Tibial nerve (tissue), 3 donors: ENCODE data around the gene PACSIN3.

Source experiments
- POLR2A ChIP-seq, 2 donors: fragments of 450-650 bp; IDR thresholded peaks; one replicate each; pipeline ENCODE4 v1.6.1; 2017; ENCODE audit warnings: antibody characterized with exemption in 2 of 2, mild to moderate bottlenecking in 2 of 2, moderate library complexity in 2 of 2
- TF ChIP-seq, protein P1 (sequence below), 5 experiments: fragments of 200-600 bp in 3 of 5; fragments of 450-650 bp in 2 of 5; sonication (generic) in 3 of 5; IDR thresholded peaks; one replicate each; pipeline ENCODE4 v1.5.1; 2016 to 2019; ENCODE audit warnings: antibody characterized with exemption in 5 of 5, mild to moderate bottlenecking in 3 of 5, moderate library complexity in 2 of 5

- TF ChIP-seq, protein P1, sequence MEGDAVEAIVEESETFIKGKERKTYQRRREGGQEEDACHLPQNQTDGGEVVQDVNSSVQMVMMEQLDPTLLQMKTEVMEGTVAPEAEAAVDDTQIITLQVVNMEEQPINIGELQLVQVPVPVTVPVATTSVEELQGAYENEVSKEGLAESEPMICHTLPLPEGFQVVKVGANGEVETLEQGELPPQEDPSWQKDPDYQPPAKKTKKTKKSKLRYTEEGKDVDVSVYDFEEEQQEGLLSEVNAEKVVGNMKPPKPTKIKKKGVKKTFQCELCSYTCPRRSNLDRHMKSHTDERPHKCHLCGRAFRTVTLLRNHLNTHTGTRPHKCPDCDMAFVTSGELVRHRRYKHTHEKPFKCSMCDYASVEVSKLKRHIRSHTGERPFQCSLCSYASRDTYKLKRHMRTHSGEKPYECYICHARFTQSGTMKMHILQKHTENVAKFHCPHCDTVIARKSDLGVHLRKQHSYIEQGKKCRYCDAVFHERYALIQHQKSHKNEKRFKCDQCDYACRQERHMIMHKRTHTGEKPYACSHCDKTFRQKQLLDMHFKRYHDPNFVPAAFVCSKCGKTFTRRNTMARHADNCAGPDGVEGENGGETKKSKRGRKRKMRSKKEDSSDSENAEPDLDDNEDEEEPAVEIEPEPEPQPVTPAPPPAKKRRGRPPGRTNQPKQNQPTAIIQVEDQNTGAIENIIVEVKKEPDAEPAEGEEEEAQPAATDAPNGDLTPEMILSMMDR (IDR thresholded peaks at IDR 0.05) = no peak
- TF ChIP-seq POLR2A (IDR thresholded peaks at IDR 0.05) = peak; percentile 22 to 51
These were observed 764 bp upstream of the PACSIN3 start for GRCh38 chr11:47186700-47187695.
